Thymus (tissue), 11 donors: ENCODE data around the gene NADK2. TPM values are rescaled to one million over a fixed set of nuclear protein-coding genes. Genes with fewer than 3 reads are reported as not detected.

Experiments used
- DNase-seq, 9 donors: peaks; one replicate each; pipeline ENCODE4 v3.0.0-alpha.2; 2013; ENCODE audit warnings: low spot score in 9 of 9, low read depth in 6 of 9, missing footprints in 1 of 9
- H3K27ac ChIP-seq, 2 donors: one replicate each; pipeline ENCODE4 v1.5.1; 2013; ENCODE audit warnings: control low read depth in 1 of 2, low read depth in 1 of 2, low read length in 1 of 2, mild to moderate bottlenecking in 1 of 2, moderate library complexity in 1 of 2
- H3K27me3 ChIP-seq, 2 donors: one replicate each; pipeline ENCODE4 v1.5.1; 2013; ENCODE audit warnings: low read length in 1 of 2; ENCODE audit not compliant: control insufficient read depth in 2 of 2, insufficient read depth in 1 of 2
- H3K36me3 ChIP-seq, 2 donors: one replicate each; pipeline ENCODE4 v1.5.1; 2013; ENCODE audit warnings: low read length in 1 of 2, mild to moderate bottlenecking in 1 of 2, moderate library complexity in 1 of 2; ENCODE audit not compliant: control insufficient read depth in 2 of 2, insufficient read depth in 2 of 2
- H3K4me1 ChIP-seq, 2 donors: one replicate each; pipeline ENCODE4 v1.5.1; 2013; ENCODE audit warnings: low read length in 2 of 2; ENCODE audit not compliant: control insufficient read depth in 2 of 2, insufficient read depth in 2 of 2
- H3K4me3 ChIP-seq, 2 donors: one replicate each; pipeline ENCODE4 v1.5.1; 2013; ENCODE audit warnings: low read length in 2 of 2, control low read depth in 1 of 2, mild to moderate bottlenecking in 1 of 2
- H3K9me3 ChIP-seq, 2 donors: one replicate each; pipeline ENCODE4 v1.5.1; 2013; ENCODE audit warnings: low read length in 1 of 2, mild to moderate bottlenecking in 1 of 2; ENCODE audit not compliant: control insufficient read depth in 2 of 2, insufficient read depth in 1 of 2
- WGBS: extraction: QIAGEN DNeasy Blood & Tissue Kit; methylation state at CpG from one replicate; pipeline ENCODE4 v1.1.7; 2013; 5-methylcytosine and 5-hydroxymethylcytosine counted together
- polyA plus RNA-seq: library from polyadenylated mRNA; stranded (reverse); fragments of 200-250 nt; gene quantifications from one replicate; pipeline ENCODE4 v1.2.3, GENCODE V29; 2013
- total RNA-seq: library from RNA; stranded (reverse); fragments of 120-200 nt; gene quantifications from one replicate; pipeline ENCODE4 v1.2.4, GENCODE V29; 2013
- donor health status: healthy.

Gene NADK2
- total and polyA plus RNA-seq, 2 donors, result 12.4 to 16.8 TPM

GRCh38 chr5:36273809-36274526 is 32.2 kb upstream of the NADK2 start:
- Histone ChIP-seq H3K27me3 (no peaks in the 10 kb centered on the region), H3K27ac (no peak overlapping the region), H3K4me1 (no peaks in the 10 kb centered on the region), H3K4me3 (no peak overlapping the region), H3K9me3 (no peaks in the 10 kb centered on the region), H3K36me3 (no peaks in the 10 kb centered on the region)
- no peak for DNase-seq
- 85% methylated on average over 6 of the region's 6 CpGs for WGBS

- WGBS, result 98% methylated on average over 2 of the region's 2 CpGs
- Histone ChIP-seq H3K27me3 (no peaks in the 10 kb centered on the region), H3K4me1 (no peaks in the 10 kb centered on the region), H3K27ac (no peak overlapping the region), H3K36me3 (no peaks in the 10 kb centered on the region), H3K9me3 (no peaks in the 10 kb centered on the region), H3K4me3 (no peak overlapping the region)
- DNase-seq, result no peak
Measured at GRCh38 chr5:36272136-36272690, 30.5 kb upstream of the NADK2 start.

GRCh38 chr5:36270876-36271575 is 29.3 kb upstream of the NADK2 start:
- Histone ChIP-seq H3K4me3 (no peak overlapping the region), H3K27me3 (no peaks in the 10 kb centered on the region), H3K36me3 (no peaks in the 10 kb centered on the region), H3K27ac (no peak overlapping the region), H3K9me3 (no peaks in the 10 kb centered on the region), H3K4me1 (no peaks in the 10 kb centered on the region)
- WGBS, result 95% methylated on average over 3 of the region's 3 CpGs
- no peak for DNase-seq

- H3K4me3 ChIP-seq, result no peak overlapping the region
- H3K9me3 ChIP-seq, result no peaks in the 10 kb centered on the region
- H3K27ac ChIP-seq, result no peak overlapping the region
- DNase-seq, result no peak
- H3K27me3 ChIP-seq, result no peaks in the 10 kb centered on the region
- H3K4me1 ChIP-seq, result no peaks in the 10 kb centered on the region
- no peaks in the 10 kb centered on the region for H3K36me3 ChIP-seq
- WGBS, result 96% methylated on average over 3 of the region's 3 CpGs
Measured at GRCh38 chr5:36270175-36270574, 28.4 kb upstream of the NADK2 start.

- H3K27me3 ChIP-seq, result no peaks in the 10 kb centered on the region
- H3K9me3 ChIP-seq, result no peaks in the 10 kb centered on the region
- H3K4me1 ChIP-seq, result no peaks in the 10 kb centered on the region
- no peak overlapping the region for H3K27ac ChIP-seq
- no peaks in the 10 kb centered on the region for H3K36me3 ChIP-seq
- no peak overlapping the region for H3K4me3 ChIP-seq
- no peak for DNase-seq
Measured at GRCh38 chr5:36269478-36269877, 27.8 kb upstream of the NADK2 start.

GRCh38 chr5:36267905-36268304 is 26.2 kb upstream of the NADK2 start:
- Histone ChIP-seq H3K9me3 (no peaks in the 10 kb centered on the region), H3K27me3 (no peaks in the 10 kb centered on the region), H3K4me1 (no peaks in the 10 kb centered on the region), H3K36me3 (no peaks in the 10 kb centered on the region), H3K4me3 (no peak overlapping the region), H3K27ac (no peak overlapping the region)
- no peak for DNase-seq
- WGBS, result over 99% methylated on average over 3 of the region's 3 CpGs

GRCh38 chr5:36264202-36264760 is 22.6 kb upstream of the NADK2 start:
- WGBS, result 98% methylated on average over 4 of the region's 4 CpGs
- no peaks in the 10 kb centered on the region for H3K36me3 ChIP-seq
- DNase-seq, result no peak
- no peak overlapping the region for H3K4me3 ChIP-seq
- H3K27me3 ChIP-seq, result no peaks in the 10 kb centered on the region
- no peak overlapping the region for H3K27ac ChIP-seq
- H3K9me3 ChIP-seq, result no peaks in the 10 kb centered on the region
- no peaks in the 10 kb centered on the region for H3K4me1 ChIP-seq

GRCh38 chr5:36261186-36261585 is 19.5 kb upstream of the NADK2 start:
- H3K4me1 ChIP-seq, result no peaks in the 10 kb centered on the region
- no peaks in the 10 kb centered on the region for H3K27me3 ChIP-seq
- peak in 1 of 9 donors; percentile 22 for DNase-seq
- H3K27ac ChIP-seq, result no peak overlapping the region
- H3K9me3 ChIP-seq, result no peaks in the 10 kb centered on the region
- no peaks in the 10 kb centered on the region for H3K36me3 ChIP-seq
- no peak overlapping the region for H3K4me3 ChIP-seq
- 91% methylated on average over 6 of the region's 6 CpGs for WGBS

GRCh38 chr5:36253575-36253974 is 11.8 kb upstream of the NADK2 start:
- no peak for DNase-seq
- no peaks in the 10 kb centered on the region for H3K36me3 ChIP-seq
- H3K27ac ChIP-seq, result no peak overlapping the region
- no peaks in the 10 kb centered on the region for H3K4me1 ChIP-seq
- H3K4me3 ChIP-seq, result no peak overlapping the region
- H3K9me3 ChIP-seq, result no peaks in the 10 kb centered on the region
- H3K27me3 ChIP-seq, result no peaks in the 10 kb centered on the region
- 98% methylated on average over 4 of the region's 4 CpGs for WGBS
